Measurements from ENCODE around the gene NIPAL1. TPM values are rescaled to one million over a fixed set of nuclear protein-coding genes. Genes with fewer than 3 reads are reported as not detected.
A peak's percentile ranks its signal among the peaks of the same experiment; 100 is the strongest.

NIPAL1 gene
- polyA plus RNA-seq, 3 donors: 0.13 to 0.22 TPM; not detected in 1

GRCh38 chr4:48037117-48037462 is 20.5 kb downstream of the NIPAL1 start:
- Histone ChIP-seq H3K27me3 (ENCODE audit: control insufficient read depth in 2 of 2, insufficient read depth in 2 of 2, low read length in 2 of 2) (peaks cover 0 to 3% of the 10 kb centered on the region in 2 donors), H3K79me2 (ENCODE audit: insufficient read depth, low read length) (no peaks in the 10 kb centered on the region), H3K36me3 (replicated peaks in 1 of 2; ENCODE audit: control insufficient read depth in 1 of 2, insufficient read depth in 2 of 2, low read length in 2 of 2) (no peaks in the 10 kb centered on the region), H2AFZ (ENCODE audit: insufficient read depth, low read depth, low read length, poor library complexity, severe bottlenecking) (peak overlapping the region; percentile 3), H3K4me1 (ENCODE audit: control insufficient read depth in 1 of 2, insufficient read depth in 2 of 2, low read length in 2 of 2) (peaks cover 18 to 27% of the 10 kb centered on the region in 2 donors), H4K20me1 (ENCODE audit: insufficient read depth, low read length) (no peaks in the 10 kb centered on the region), H3K27ac (ENCODE audit: low read depth in 1 of 2, low read length in 2 of 2) (peak overlapping the region in 1 of 2 donors; percentile 85), H3K9ac (ENCODE audit: insufficient read depth, low read length, poor library complexity, severe bottlenecking) (peak overlapping the region; percentile 24), H3K4me2 (replicated peaks; ENCODE audit: extremely low read depth, low read length, poor library complexity, severe bottlenecking) (peak overlapping the region; percentile 71), H3K9me3 (replicated peaks in 1 of 2; ENCODE audit: control insufficient read depth in 1 of 2, insufficient read depth in 1 of 2, low read length in 2 of 2) (no peaks in the 10 kb centered on the region), H3K4me3 (replicated peaks in 1 of 3; ENCODE audit: low read depth in 2 of 3, low read length in 3 of 3) (peak overlapping the region in 1 of 3 experiments; percentile 50)
- TF ChIP-seq, protein P1, sequence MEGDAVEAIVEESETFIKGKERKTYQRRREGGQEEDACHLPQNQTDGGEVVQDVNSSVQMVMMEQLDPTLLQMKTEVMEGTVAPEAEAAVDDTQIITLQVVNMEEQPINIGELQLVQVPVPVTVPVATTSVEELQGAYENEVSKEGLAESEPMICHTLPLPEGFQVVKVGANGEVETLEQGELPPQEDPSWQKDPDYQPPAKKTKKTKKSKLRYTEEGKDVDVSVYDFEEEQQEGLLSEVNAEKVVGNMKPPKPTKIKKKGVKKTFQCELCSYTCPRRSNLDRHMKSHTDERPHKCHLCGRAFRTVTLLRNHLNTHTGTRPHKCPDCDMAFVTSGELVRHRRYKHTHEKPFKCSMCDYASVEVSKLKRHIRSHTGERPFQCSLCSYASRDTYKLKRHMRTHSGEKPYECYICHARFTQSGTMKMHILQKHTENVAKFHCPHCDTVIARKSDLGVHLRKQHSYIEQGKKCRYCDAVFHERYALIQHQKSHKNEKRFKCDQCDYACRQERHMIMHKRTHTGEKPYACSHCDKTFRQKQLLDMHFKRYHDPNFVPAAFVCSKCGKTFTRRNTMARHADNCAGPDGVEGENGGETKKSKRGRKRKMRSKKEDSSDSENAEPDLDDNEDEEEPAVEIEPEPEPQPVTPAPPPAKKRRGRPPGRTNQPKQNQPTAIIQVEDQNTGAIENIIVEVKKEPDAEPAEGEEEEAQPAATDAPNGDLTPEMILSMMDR (IDR thresholded peaks at IDR 0.05): no peak
- H3K27ac Mint-ChIP-seq: peak overlapping the region; percentile 62 to 88 (median 84)
- peak overlapping the region in 1 of 2 donors; percentile 57 for H3K4me3 Mint-ChIP-seq
- peaks cover 0 to 2% of the 10 kb centered on the region in 2 donors for H3K36me3 Mint-ChIP-seq
- no peaks in the 10 kb centered on the region for H3K9me3 Mint-ChIP-seq
- intact Hi-C loops (cut with micrococcal nuclease): loop anchor here (5.0 to 10.0 kb wide), 2 partner anchors 50 to 552 kb away; partner anchors contain the start of gene ATP10D (in 1 of the 2)
- peaks cover 25% of the 10 kb centered on the region for H3K4me1 Mint-ChIP-seq
- H3K27me3 Mint-ChIP-seq (ENCODE audit: low read depth in 3 of 3): peaks cover 0 to 7% (median 6%) of the 10 kb centered on the region in 3 donors
- WGBS (ENCODE audit: insufficient coverage): no CpG with 5 or more reads among the region's 2 CpGs
- DNase-seq: peak in 1 of 3 donors; percentile 20

DNA sequence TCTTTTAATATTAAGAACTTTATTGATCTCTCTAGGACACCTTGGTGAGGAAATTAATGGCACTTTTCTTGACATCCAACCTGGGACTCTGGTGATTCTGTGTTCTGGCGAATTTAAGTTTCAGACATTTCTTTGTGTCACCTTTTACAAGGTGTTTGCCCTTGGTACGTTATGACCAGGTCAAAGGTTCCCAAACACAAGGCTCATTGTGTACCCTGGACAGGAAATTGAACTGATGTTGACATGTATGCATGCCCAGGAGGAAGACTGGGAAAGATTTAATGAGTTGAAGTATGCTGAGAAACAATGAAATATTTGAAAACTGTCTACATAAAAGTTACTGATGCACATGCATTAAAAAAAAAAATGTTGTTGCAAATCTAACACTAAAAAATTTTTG is 22.1 kb downstream of the NIPAL1 start:
- no peak overlapping the region for H3K9ac ChIP-seq (ENCODE audit: insufficient read depth, low read length, poor library complexity, severe bottlenecking)
- Mint-ChIP-seq H3K27me3 (ENCODE audit: low read depth in 3 of 3) (peaks cover 4 to 13% (median 8%) of the 10 kb centered on the region in 3 donors), H3K9me3 (no peaks in the 10 kb centered on the region), H3K4me1 (peaks cover 31% of the 10 kb centered on the region), H3K4me3 (no peak overlapping the region), H3K36me3 (peaks cover 0 to 2% of the 10 kb centered on the region in 2 donors), H3K27ac (no peak overlapping the region)
- WGBS (ENCODE audit: insufficient coverage): 50% methylated on average over 2 of the region's 2 CpGs
- no peak overlapping the region for H3K27ac ChIP-seq (ENCODE audit: low read depth in 1 of 2, low read length in 2 of 2)
- H4K20me1 ChIP-seq (ENCODE audit: insufficient read depth, low read length): no peaks in the 10 kb centered on the region
- H3K27me3 ChIP-seq (ENCODE audit: control insufficient read depth in 2 of 2, insufficient read depth in 2 of 2, low read length in 2 of 2): peaks cover 4 to 6% of the 10 kb centered on the region in 2 donors
- no peak overlapping the region for H3K4me2 ChIP-seq (replicated peaks; ENCODE audit: extremely low read depth, low read length, poor library complexity, severe bottlenecking)
- H2AFZ ChIP-seq (ENCODE audit: insufficient read depth, low read depth, low read length, poor library complexity, severe bottlenecking): no peak overlapping the region
- peaks cover 18 to 27% of the 10 kb centered on the region in 2 donors for H3K4me1 ChIP-seq (ENCODE audit: control insufficient read depth in 1 of 2, insufficient read depth in 2 of 2, low read length in 2 of 2)
- no peaks in the 10 kb centered on the region for H3K9me3 ChIP-seq (replicated peaks in 1 of 2; ENCODE audit: control insufficient read depth in 1 of 2, insufficient read depth in 1 of 2, low read length in 2 of 2)
- TF ChIP-seq, protein P1 (IDR thresholded peaks at IDR 0.05): no peak
- H3K4me3 ChIP-seq (replicated peaks in 1 of 3; ENCODE audit: low read depth in 2 of 3, low read length in 3 of 3): no peak overlapping the region
- H3K79me2 ChIP-seq (ENCODE audit: insufficient read depth, low read length): no peaks in the 10 kb centered on the region
- DNase-seq: no peak
- H3K36me3 ChIP-seq (replicated peaks in 1 of 2; ENCODE audit: control insufficient read depth in 1 of 2, insufficient read depth in 2 of 2, low read length in 2 of 2): no peaks in the 10 kb centered on the region
- intact Hi-C loops (cut with micrococcal nuclease): loop anchor here (5.0 to 10.0 kb wide), 2 partner anchors 49 to 554 kb away; partner anchors contain the start of gene ATP10D (in 1 of the 2)
